Stomach smooth muscle (tissue), 2 donors: ENCODE measurements around the gene GRIN2C.

Experiments used
- H3K27ac ChIP-seq: one replicate; pipeline ENCODE4 v1.7.0; 2013; ENCODE audit warnings: mild to moderate bottlenecking, low read length, inconsistent platforms
- H3K27me3 ChIP-seq, 2 donors: one replicate each; pipeline ENCODE4 v1.7.0; 2013; ENCODE audit warnings: low read length in 2 of 2; ENCODE audit not compliant: insufficient read depth in 2 of 2, control insufficient read depth in 1 of 2
- H3K36me3 ChIP-seq, 2 donors: one replicate each; pipeline ENCODE4 v1.7.0; 2013; ENCODE audit warnings: low read length in 2 of 2; ENCODE audit not compliant: control insufficient read depth in 2 of 2, insufficient read depth in 2 of 2
- H3K4me1 ChIP-seq: one replicate; pipeline ENCODE4 v1.7.0; 2013; ENCODE audit warnings: low read length; ENCODE audit not compliant: control insufficient read depth, insufficient read depth
- H3K4me3 ChIP-seq, 2 donors: one replicate each; pipeline ENCODE4 v1.7.0; 2013; ENCODE audit warnings: low read length in 2 of 2
- H3K9ac ChIP-seq, 2 donors: one replicate each; pipeline ENCODE4 v1.7.0; 2013; ENCODE audit warnings: low read length in 2 of 2, mild to moderate bottlenecking in 1 of 2
- H3K9me3 ChIP-seq, 2 donors: one replicate each; pipeline ENCODE4 v1.7.0; 2013; ENCODE audit warnings: low read length in 2 of 2; ENCODE audit not compliant: control insufficient read depth in 2 of 2
- donor health status: healthy.
- donor health status: Pancreatic carcinoma.

The GRIN2C gene

DNA sequence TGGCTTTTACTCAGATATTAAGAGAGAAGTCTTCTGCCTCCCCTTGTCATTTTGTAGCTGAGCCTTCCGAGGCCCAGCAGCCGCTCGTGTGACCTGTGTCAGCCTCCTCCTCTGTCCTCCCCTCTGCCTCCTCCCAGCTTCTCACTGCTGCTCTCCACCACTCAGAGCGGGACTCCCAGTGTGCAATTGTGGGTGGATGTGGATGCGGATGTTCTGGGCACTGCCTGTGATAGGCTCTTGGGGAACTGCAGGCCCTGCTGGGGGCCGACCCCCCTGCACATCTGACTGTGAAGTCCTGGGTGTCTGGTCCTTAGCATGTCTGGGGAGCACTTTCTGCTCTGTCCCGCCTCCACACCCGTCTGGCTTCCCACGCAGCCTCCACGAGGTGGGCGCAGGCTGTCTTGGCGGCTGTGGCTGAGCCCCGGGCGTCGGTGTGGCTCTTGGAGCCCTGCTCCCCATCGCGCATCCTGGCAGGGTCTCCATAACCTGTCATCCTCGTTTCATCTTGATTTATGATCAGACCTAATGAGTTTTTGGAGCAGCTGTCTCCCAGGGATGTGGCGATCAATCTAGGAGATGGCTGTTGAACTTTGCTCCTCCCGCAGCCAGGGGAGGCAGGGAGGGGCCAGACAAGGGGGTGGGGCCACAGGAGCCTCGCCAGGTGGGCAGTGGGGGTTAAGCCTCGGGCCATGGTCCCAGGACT, 28.1 kb downstream of the GRIN2C start:
- Histone ChIP-seq H3K4me3 (no peak overlapping the region), H3K9ac (no peak overlapping the region), H3K36me3 (peaks cover 0 to 6% of the 10 kb centered on the region in 2 donors), H3K9me3 (no peaks in the 10 kb centered on the region), H3K27me3 (no peaks in the 10 kb centered on the region), H3K4me1 (no peaks in the 10 kb centered on the region), H3K27ac (no peak overlapping the region)

- Histone ChIP-seq H3K4me1 (no peaks in the 10 kb centered on the region), H3K27ac (no peak overlapping the region), H3K27me3 (no peaks in the 10 kb centered on the region), H3K36me3 (peaks cover 0 to 4% of the 10 kb centered on the region in 2 donors), H3K9ac (no peak overlapping the region), H3K4me3 (no peak overlapping the region), H3K9me3 (no peaks in the 10 kb centered on the region)
Measured at GRCh38 chr17:74830861-74831260, 28.8 kb downstream of the GRIN2C start.

- H3K36me3 ChIP-seq: peaks cover 0 to 4% of the 10 kb centered on the region in 2 donors
- H3K4me1 ChIP-seq: peaks cover 6% of the 10 kb centered on the region
- H3K27ac ChIP-seq: no peak overlapping the region
Measured at GRCh38 chr17:74827800-74828199, 31.9 kb downstream of the GRIN2C start.

GRCh38 chr17:74825952-74826719, 33.5 kb downstream of the GRIN2C start:
- peaks cover 11% of the 10 kb centered on the region for H3K4me1 ChIP-seq
- H3K4me3 ChIP-seq: no peak overlapping the region
- no peaks in the 10 kb centered on the region for H3K27me3 ChIP-seq
- no peak overlapping the region for H3K27ac ChIP-seq
- H3K9me3 ChIP-seq: no peaks in the 10 kb centered on the region
- H3K9ac ChIP-seq: no peak overlapping the region
- peaks cover 0 to 4% of the 10 kb centered on the region in 2 donors for H3K36me3 ChIP-seq

More at GRCh38 chr17:74827800-74828199, 31.9 kb downstream of the GRIN2C start:
- Histone ChIP-seq H3K9me3 (no peaks in the 10 kb centered on the region), H3K4me3 (no peak overlapping the region), H3K27me3 (no peaks in the 10 kb centered on the region), H3K9ac (no peak overlapping the region)

- Histone ChIP-seq H3K27me3 (no peaks in the 10 kb centered on the region), H3K9me3 (no peaks in the 10 kb centered on the region), H3K27ac (no peak overlapping the region), H3K36me3 (peaks cover 2% of the 10 kb centered on the region in 2 donors), H3K9ac (no peak overlapping the region), H3K4me3 (no peak overlapping the region), H3K4me1 (peaks cover 11% of the 10 kb centered on the region)
Measured at GRCh38 chr17:74824961-74825627, 34.6 kb downstream of the GRIN2C start.

GRCh38 chr17:74822939-74823367, 36.7 kb downstream of the GRIN2C start:
- H3K9me3 ChIP-seq: no peaks in the 10 kb centered on the region
- no peak overlapping the region for H3K27ac ChIP-seq
- H3K9ac ChIP-seq: no peak overlapping the region
- H3K27me3 ChIP-seq: no peaks in the 10 kb centered on the region
- H3K4me3 ChIP-seq: no peak overlapping the region
- H3K4me1 ChIP-seq: peaks cover 11% of the 10 kb centered on the region
- peaks cover 5% of the 10 kb centered on the region in 2 donors for H3K36me3 ChIP-seq

DNA sequence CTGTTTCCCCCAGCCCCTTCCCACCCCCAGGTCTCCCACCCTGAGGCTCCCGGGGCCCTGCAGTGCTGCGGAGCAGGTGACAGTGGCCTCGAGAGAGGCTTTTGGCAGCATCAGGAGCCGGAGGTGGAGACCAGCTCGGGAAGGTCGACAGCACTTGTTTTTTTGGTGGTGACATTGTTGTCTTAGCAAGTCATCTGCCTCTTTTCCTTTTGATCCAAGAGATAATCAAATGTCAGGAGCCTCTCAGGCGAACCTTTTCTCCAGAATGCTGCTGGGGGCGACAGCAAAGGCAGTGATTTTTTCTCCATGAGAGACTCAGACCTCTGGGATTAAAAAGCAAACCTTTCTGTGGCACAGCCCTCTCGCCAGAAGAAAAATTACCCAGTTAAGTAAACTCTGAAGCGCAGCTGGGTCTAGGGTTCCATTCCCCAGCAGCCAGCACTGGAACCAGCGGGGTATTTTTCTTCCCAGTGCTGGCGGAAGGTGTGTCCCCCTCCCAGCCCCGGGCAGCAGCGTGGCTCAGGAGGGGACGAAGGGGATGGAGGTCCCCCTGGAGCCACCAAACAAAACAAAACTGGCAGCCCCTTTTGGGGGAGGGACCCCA, 37.2 kb downstream of the GRIN2C start:
- H3K4me1 ChIP-seq: peaks cover 11% of the 10 kb centered on the region
- no peaks in the 10 kb centered on the region for H3K9me3 ChIP-seq
- H3K4me3 ChIP-seq: no peak overlapping the region
- H3K27ac ChIP-seq: no peak overlapping the region
- no peaks in the 10 kb centered on the region for H3K27me3 ChIP-seq
- peaks cover 5% of the 10 kb centered on the region in 2 donors for H3K36me3 ChIP-seq
- H3K9ac ChIP-seq: no peak overlapping the region

- Histone ChIP-seq H3K27ac (no peak overlapping the region), H3K4me1 (peaks cover 11% of the 10 kb centered on the region), H3K9ac (no peak overlapping the region), H3K36me3 (peaks cover 5 to 9% of the 10 kb centered on the region in 2 donors), H3K9me3 (no peaks in the 10 kb centered on the region), H3K27me3 (no peaks in the 10 kb centered on the region), H3K4me3 (no peak overlapping the region)
Measured at GRCh38 chr17:74821655-74822334, 37.9 kb downstream of the GRIN2C start.

DNA sequence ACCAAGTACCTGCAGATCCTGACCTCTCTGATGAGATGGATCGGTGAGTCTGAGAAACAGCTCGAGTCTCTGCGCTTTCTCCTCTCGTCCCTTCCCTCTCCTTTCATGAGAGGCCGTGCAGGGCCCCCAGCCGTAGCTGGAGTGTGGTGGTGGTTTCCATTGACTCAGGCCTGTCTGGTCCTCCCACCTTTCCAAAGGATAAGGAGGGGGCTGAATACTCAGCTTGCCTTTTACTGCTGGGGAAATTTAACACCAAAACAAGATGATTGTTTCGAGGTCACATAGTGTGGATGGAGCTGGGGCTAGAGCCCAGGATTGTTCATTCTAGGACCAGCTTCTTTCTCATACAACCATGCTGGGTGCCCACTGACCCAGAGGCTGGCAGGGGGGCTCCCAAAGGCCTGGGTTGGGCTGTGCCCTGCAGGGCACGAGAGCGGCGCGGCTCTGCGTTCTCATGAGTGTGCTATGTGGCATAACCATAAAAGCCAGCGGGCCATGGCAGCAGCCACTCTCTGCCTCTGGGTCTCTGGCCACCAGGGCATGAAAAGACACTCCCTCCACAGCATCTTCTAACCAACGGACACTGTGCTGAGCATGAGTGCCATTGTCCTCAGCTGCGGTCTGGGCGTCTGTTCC, 39.8 kb downstream of the GRIN2C start:
- H3K4me3 ChIP-seq: no peak overlapping the region
- no peak overlapping the region for H3K27ac ChIP-seq
- no peak overlapping the region for H3K9ac ChIP-seq
- peaks cover 11% of the 10 kb centered on the region for H3K4me1 ChIP-seq
- peaks cover 5 to 9% of the 10 kb centered on the region in 2 donors for H3K36me3 ChIP-seq
- H3K27me3 ChIP-seq: no peaks in the 10 kb centered on the region
- H3K9me3 ChIP-seq: no peaks in the 10 kb centered on the region
